Choroid plexus epithelial cell (primary cell): ENCODE results near the gene PHRF1.

ENCODE experiments used
- DNase-seq: peaks from one replicate; pipeline ENCODE4 v3.0.0-alpha.2; 2010; ENCODE audit warnings: low read depth
- H3K4me3 ChIP-seq: 2 replicates; pipeline ENCODE4 v1.5.1; 2011; ENCODE audit warnings: low read depth, mild to moderate bottlenecking, control low read depth, low read length, moderate library complexity
- CTCF ChIP-seq: conservative IDR thresholded peaks from 2 replicates; pipeline ENCODE4 v1.5.1; 2011; ENCODE audit warnings: low read depth, mild to moderate bottlenecking, control low read depth, inconsistent platforms, low read length, moderate library complexity

PHRF1 gene

DNA sequence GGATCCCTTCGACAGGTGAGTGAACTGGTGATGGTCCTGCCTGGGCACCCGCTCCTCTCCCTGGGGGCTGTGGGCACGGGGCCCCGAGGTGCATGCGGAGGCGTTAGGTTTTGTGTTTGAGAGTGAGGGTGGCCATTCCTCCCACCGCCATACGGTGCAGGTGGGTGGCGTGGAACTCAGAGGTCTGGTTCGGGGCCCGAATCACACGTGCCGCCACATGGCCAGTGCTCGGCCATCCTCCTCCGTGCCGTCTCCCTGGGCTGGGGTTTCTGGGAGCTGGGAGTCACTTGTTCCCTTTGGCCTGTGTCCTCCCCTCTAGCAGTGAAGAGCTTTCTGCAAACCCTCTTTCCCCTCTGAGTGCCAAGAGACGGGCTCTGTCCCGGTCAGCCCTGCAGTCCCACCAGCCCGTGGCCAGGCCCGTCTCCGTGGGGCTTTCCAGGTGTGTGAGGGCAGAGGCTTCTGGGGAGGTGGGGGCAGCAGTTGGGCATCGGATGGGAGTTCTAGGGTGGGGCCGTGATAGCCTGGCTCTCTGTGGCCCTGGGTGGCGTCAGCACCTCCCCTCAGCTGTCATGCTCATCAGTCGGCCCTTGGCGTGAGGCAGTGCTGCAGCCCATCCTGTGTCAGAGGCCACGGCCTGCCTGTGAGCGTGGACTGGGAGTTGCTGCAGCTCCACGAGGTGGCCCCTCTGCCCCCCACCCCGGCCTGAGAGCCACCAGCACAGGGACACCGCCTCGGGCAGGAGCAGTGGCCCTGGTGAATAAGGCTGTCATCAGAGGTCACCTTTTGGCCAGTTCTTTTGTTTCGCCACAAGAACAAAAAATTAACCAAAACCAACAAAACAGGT is 29.2 kb downstream of the PHRF1 start:
- no peak for DNase-seq
- no peak overlapping the region for H3K4me3 ChIP-seq
- TF ChIP-seq CTCF, result no peak

DNA sequence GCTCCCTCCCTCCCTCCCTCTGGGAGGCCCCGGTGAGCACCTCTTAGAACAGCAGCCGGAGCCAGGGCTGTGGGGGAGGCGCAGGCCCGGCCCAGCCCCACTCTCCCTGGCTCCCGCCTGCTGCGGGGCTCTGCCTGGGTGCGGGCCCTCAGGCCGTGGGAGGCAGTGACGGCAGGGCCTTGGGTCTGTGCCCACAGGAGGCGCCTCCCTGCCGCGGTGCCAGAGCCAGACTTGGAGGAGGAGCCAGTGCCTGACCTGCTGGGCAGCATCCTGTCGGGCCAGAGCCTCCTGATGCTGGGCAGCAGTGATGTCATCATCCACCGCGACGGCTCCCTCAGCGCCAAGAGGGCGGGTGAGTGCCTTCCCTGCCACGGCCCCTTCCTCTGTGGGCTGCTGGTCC is 30.0 kb downstream of the PHRF1 start:
- no peak overlapping the region for H3K4me3 ChIP-seq
- peak; percentile 31 for DNase-seq
- no peak for TF ChIP-seq CTCF

DNA sequence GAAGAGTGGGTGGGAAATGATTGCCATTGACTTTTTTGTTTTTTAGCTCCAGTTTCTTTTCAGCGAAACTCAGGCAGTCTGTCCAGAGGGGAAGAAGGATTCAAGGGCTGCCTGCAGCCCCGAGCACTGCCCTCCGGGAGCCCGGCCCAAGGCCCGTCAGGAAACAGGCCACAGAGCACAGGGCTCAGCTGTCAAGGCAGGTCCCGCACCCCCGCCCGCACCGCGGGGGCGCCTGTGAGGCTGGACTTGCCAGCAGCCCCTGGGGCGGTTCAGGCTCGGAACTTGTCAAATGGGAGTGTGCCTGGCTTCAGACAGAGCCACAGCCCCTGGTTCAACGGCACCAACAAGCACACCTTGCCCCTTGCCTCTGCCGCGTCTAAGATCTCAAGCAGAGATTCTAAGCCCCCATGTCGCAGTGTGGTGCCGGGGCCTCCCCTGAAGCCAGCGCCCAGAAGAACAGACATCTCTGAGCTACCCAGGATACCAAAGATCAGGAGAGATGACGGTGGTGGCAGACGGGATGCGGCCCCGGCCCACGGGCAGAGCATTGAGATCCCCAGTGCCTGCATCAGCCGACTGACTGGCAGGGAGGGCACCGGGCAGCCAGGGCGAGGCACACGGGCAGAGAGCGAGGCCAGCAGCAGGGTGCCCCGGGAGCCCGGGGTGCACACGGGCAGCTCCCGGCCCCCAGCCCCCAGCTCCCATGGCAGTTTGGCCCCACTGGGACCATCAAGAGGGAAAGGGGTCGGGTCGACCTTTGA is 30.9 kb downstream of the PHRF1 start:
- no peak for DNase-seq
- no peak overlapping the region for H3K4me3 ChIP-seq
- TF ChIP-seq CTCF, result no peak

DNA sequence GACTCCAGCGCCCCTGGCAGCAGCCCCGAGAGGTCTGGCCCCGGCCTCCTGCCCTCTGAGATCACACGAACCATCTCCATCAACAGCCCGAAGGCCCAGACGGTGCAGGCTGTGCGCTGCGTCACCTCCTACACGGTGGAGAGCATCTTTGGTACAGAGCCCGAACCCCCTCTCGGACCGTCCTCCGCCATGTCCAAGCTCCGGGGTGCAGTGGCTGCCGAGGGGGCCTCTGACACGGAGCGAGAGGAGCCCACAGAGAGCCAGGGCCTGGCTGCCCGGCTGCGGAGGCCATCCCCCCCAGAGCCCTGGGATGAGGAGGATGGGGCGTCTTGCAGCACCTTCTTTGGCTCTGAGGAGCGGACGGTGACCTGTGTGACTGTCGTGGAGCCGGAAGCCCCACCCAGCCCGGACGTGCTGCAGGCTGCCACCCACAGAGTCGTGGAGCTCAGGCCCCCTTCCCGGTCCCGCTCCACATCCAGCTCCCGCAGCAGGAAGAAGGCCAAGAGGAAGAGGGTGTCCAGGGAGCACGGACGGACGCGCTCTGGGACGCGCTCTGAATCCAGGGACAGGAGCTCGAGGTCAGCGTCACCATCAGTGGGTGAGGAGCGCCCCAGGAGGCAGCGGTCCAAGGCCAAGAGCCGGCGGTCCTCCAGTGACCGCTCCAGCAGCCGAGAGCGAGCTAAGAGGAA is 31.8 kb downstream of the PHRF1 start:
- no peak for DNase-seq

DNA sequence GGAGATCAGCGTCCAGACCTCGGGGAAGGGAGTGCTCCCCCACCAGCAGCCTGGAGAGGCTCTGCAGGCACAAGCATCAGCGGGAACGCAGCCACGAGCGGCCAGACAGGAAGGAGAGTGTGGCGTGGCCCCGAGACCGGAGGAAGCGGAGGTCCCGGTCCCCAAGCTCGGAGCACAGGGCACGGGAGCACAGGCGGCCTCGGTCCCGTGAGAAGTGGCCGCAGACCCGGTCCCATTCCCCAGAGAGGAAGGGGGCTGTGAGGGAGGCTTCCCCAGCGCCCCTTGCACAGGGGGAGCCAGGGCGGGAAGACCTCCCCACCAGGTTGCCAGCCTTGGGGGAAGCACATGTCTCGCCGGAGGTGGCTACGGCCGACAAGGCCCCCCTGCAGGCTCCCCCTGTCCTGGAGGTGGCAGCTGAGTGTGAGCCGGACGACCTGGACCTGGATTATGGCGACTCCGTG is 32.6 kb downstream of the PHRF1 start:
- DNase-seq, result no peak
- TF ChIP-seq CTCF, result no peak
- no peak overlapping the region for H3K4me3 ChIP-seq

More for the DNA sequence above, 31.8 kb downstream of the PHRF1 start:
- no peak for TF ChIP-seq CTCF
- no peak overlapping the region for H3K4me3 ChIP-seq

DNA sequence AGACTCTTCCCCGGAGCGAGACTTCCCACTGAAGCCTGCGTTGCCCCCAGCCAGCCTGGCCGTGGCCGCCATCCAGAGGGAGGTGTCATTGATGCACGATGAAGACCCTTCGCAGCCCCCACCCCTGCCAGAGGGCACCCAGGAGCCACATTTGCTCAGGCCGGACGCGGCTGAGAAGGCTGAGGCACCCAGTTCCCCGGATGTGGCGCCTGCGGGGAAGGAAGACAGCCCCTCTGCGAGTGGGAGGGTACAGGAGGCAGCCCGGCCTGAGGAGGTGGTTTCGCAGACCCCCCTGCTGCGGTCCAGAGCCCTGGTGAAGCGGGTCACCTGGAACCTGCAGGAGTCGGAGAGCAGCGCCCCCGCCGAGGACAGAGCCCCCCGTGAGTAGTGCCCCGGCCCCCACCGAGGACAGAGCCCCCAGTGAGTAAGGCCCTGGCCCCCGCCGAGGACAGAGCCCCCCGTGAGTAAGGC is 33.1 kb downstream of the PHRF1 start:
- no peak for TF ChIP-seq CTCF
- no peak overlapping the region for H3K4me3 ChIP-seq

More for the DNA sequence above, 33.1 kb downstream of the PHRF1 start:
- DNase-seq, result no peak
